T-helper 2 cell treated with Interferon-gamma antibody and Interleukin-4, amounts not matched to agents 100 ng/mL and 5 ng/mL, for 36 hours (primary cell): ENCODE measurements around the gene CILP2. TPM values are rescaled to one million over a fixed set of nuclear protein-coding genes. Genes with fewer than 3 reads are reported as not detected.

Source experiments
- intact Hi-C: fragments of 100-400 bp; cut with micrococcal nuclease; formaldehyde crosslinking; loops from one replicate; pipeline ENCODE4 v1.15.1; 2023
- total RNA-seq: library from RNA; stranded (reverse); gene quantifications from 2 replicates; pipeline ENCODE4 v1.2.3, GENCODE V29; 2022

CILP2 gene
- total RNA-seq, 1 donor from 2014 or later = 0.07 TPM

- intact Hi-C loops = loop anchor here (5.0 kb wide), 1 partner anchor 84 kb away; the partner anchor contains the start of gene LPAR2
These were observed 5.0 kb downstream of the CILP2 start for GRCh38 chr19:19543101-19543500.

- intact Hi-C loops = loop anchor here (5.0 kb wide), 1 partner anchor 84 kb away; the partner anchor contains the start of gene LPAR2
These were observed 5.6 kb downstream of the CILP2 start for GRCh38 chr19:19543640-19544039.

- intact Hi-C loops = loop anchor here (5.0 kb wide), 1 partner anchor 83 kb away; the partner anchor contains the start of gene LPAR2
These were observed 6.3 kb downstream of the CILP2 start for GRCh38 chr19:19544257-19544953.

GRCh38 chr19:19544954-19545591 is 7.0 kb downstream of the CILP2 start:
- intact Hi-C loops = loop anchor here (5.0 kb wide), 1 partner anchor 82 kb away; the partner anchor contains the start of gene LPAR2

- intact Hi-C loops = no loop called here
These were observed 7.6 kb downstream of the CILP2 start for GRCh38 chr19:19545707-19546106.

GRCh38 chr19:19546751-19547162 is 8.7 kb downstream of the CILP2 start:
- intact Hi-C loops = no loop called here

- intact Hi-C loops = no loop called here
These were observed 9.7 kb downstream of the CILP2 start for GRCh38 chr19:19547674-19548336.

- intact Hi-C loops = no loop called here
These were observed 11.1 kb downstream of the CILP2 start for GRCh38 chr19:19548915-19549759.

GRCh38 chr19:19549804-19550464 is 11.9 kb downstream of the CILP2 start:
- intact Hi-C loops = no loop called here

- intact Hi-C loops = no loop called here
These were observed 12.4 kb downstream of the CILP2 start for GRCh38 chr19:19550485-19550929.

GRCh38 chr19:19550972-19551852 is 13.1 kb downstream of the CILP2 start:
- intact Hi-C loops = no loop called here

- intact Hi-C loops = no loop called here
These were observed 13.8 kb downstream of the CILP2 start for GRCh38 chr19:19551853-19552192.

GRCh38 chr19:19552798-19553197 is 14.7 kb downstream of the CILP2 start:
- intact Hi-C loops = no loop called here

- intact Hi-C loops = no loop called here
These were observed 15.6 kb downstream of the CILP2 start for GRCh38 chr19:19553670-19554069.

GRCh38 chr19:19554074-19555023 is 16.3 kb downstream of the CILP2 start:
- intact Hi-C loops = no loop called here

- intact Hi-C loops = no loop called here
These were observed 20.0 kb downstream of the CILP2 start for GRCh38 chr19:19558055-19558454.

- intact Hi-C loops = no loop called here
These were observed 20.6 kb downstream of the CILP2 start for GRCh38 chr19:19558636-19559035.

GRCh38 chr19:19559931-19560330 is 21.9 kb downstream of the CILP2 start:
- intact Hi-C loops = no loop called here
